Measurements from ENCODE around the gene ZMYND8. TPM values are rescaled to one million over a fixed set of nuclear protein-coding genes. Genes with fewer than 3 reads are reported as not detected.

ZMYND8 gene
- total RNA-seq, 4 donors from 2014 or later = 44.6 to 78.6 (median 65.8) TPM

DNA sequence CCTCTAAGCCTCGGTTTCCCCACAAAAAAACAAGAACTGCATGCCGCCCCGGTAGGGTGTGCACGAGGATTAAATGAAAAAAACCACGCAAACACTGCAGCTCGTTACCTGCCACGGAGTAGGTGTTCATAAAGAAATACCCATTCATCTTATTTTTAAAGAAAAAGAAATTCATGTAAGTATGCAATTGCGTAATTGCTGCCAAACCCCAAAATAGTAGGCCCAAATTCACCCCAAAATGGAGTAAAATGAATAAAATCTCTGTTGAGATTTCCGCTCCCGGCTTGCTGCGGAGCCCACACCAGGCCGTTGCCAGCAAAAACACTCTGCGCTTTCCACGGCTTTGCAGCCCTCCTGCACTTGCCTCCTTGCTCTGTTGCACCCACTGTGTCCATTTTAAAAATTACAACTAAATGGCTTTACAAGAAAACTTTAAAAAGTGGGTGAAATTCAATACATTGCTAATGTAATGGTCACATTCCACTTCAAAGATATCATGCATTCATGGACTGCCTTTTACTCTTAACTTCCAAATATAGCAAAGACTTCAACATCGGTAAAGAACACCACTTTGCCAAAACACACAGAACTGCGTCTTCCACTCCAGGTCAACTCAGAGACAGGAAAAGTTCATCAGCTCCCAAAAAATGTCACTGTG is 125.0 kb downstream of the ZMYND8 start:
- 69% methylated on average over 16 of the region's 16 CpGs for WGBS
- no peak for DNase-seq (ENCODE audit: extremely low spot score)
- intact Hi-C loops (cut with DNase I) = no loop called here
- H3K4me1 ChIP-seq = peaks cover 12 to 20% (median 15%) of the 10 kb centered on the region in 4 donors
- no peak for TF ChIP-seq POLR2AphosphoS5 (IDR thresholded peaks at IDR 0.05)
- TF ChIP-seq, protein P1, sequence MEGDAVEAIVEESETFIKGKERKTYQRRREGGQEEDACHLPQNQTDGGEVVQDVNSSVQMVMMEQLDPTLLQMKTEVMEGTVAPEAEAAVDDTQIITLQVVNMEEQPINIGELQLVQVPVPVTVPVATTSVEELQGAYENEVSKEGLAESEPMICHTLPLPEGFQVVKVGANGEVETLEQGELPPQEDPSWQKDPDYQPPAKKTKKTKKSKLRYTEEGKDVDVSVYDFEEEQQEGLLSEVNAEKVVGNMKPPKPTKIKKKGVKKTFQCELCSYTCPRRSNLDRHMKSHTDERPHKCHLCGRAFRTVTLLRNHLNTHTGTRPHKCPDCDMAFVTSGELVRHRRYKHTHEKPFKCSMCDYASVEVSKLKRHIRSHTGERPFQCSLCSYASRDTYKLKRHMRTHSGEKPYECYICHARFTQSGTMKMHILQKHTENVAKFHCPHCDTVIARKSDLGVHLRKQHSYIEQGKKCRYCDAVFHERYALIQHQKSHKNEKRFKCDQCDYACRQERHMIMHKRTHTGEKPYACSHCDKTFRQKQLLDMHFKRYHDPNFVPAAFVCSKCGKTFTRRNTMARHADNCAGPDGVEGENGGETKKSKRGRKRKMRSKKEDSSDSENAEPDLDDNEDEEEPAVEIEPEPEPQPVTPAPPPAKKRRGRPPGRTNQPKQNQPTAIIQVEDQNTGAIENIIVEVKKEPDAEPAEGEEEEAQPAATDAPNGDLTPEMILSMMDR (IDR thresholded peaks at IDR 0.05) = no peak
- TF ChIP-seq EP300 (IDR thresholded peaks at IDR 0.05) = no peak
- TF ChIP-seq POLR2A (IDR thresholded peaks at IDR 0.05; ENCODE audit: low read depth) = no peak
- peak overlapping the region in 3 of 4 donors; percentile 6 to 17 (median 14) for H3K27ac ChIP-seq (replicated peaks in 1 of 4)
- no peaks in the 10 kb centered on the region for H3K27me3 ChIP-seq
- H3K36me3 ChIP-seq = peaks cover 67 to 90% (median 80%) of the 10 kb centered on the region in 4 donors
- no peak overlapping the region for H3K4me3 ChIP-seq
- no peaks in the 10 kb centered on the region for H3K9me3 ChIP-seq

DNA sequence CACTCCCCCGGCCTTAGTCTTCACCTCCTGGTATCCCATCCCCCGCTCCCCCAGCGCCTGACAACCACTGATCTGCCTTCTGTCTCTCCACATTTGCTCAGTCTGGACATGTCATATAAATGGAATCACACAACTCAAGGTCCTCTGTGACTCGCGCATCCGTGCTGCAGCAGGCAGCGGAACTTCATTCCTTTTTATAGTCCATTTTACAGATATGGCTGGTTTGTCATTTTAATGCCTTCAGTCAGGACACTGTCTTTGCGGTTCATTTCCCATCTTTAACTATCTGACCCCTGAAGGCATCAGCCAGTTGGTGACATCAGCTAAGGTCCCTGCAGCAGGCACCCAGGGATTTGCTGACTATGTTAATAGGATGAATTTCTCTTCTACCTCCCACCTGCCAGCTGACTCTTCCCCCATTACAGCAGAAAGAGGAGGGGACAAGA is 125.7 kb downstream of the ZMYND8 start:
- Histone ChIP-seq H3K9me3 (no peaks in the 10 kb centered on the region), H3K4me3 (no peak overlapping the region), H3K27ac (replicated peaks in 1 of 4) (peak overlapping the region in 1 of 4 donors; percentile 6), H3K36me3 (peaks cover 67 to 90% (median 80%) of the 10 kb centered on the region in 4 donors), H3K27me3 (no peaks in the 10 kb centered on the region), H3K4me1 (peaks cover 12 to 20% (median 15%) of the 10 kb centered on the region in 4 donors)
- WGBS = 89% methylated on average over 8 of the region's 8 CpGs
- no peak for DNase-seq (ENCODE audit: extremely low spot score)
- intact Hi-C loops (cut with DNase I) = no loop called here
- no peak for TF ChIP-seq EP300 (IDR thresholded peaks at IDR 0.05)
- TF ChIP-seq POLR2A (IDR thresholded peaks at IDR 0.05; ENCODE audit: low read depth) = no peak
- TF ChIP-seq, protein P1 (IDR thresholded peaks at IDR 0.05) = no peak
- TF ChIP-seq POLR2AphosphoS5 (IDR thresholded peaks at IDR 0.05) = no peak

DNA sequence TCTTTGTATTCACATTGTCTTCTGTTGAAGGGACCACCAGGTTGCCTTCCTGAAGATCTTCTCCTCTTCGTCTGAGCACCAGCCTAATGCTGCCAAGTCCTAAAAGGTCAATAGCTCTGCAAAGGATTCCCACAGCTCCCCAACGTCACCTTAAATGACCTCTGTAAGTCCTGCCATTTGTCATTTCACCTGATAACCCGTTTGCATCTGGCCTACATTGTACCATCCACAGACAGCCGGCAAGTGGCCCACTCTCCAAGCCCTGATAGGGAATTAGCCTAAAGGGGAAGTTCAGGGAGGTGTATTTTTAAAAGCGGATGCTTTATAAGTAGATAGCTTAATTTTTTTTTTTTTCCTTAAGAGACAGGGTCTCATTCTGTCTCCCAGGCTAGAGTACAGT is 127.8 kb downstream of the ZMYND8 start:
- intact Hi-C loops (cut with DNase I) = no loop called here
- no peaks in the 10 kb centered on the region for H3K9me3 ChIP-seq
- no peak overlapping the region for H3K27ac ChIP-seq (replicated peaks in 1 of 4)
- H3K4me3 ChIP-seq = no peak overlapping the region
- no peaks in the 10 kb centered on the region for H3K27me3 ChIP-seq
- 81% methylated on average over 5 of the region's 5 CpGs for WGBS
- peaks cover 60 to 90% (median 79%) of the 10 kb centered on the region in 4 donors for H3K36me3 ChIP-seq
- DNase-seq (ENCODE audit: extremely low spot score) = no peak
- TF ChIP-seq, protein P1 (IDR thresholded peaks at IDR 0.05) = no peak
- TF ChIP-seq POLR2AphosphoS5 (IDR thresholded peaks at IDR 0.05) (no peak), EP300 (IDR thresholded peaks at IDR 0.05) (no peak), POLR2A (IDR thresholded peaks at IDR 0.05; ENCODE audit: low read depth) (no peak)
- H3K4me1 ChIP-seq = peaks cover 12 to 20% (median 15%) of the 10 kb centered on the region in 4 donors

DNA sequence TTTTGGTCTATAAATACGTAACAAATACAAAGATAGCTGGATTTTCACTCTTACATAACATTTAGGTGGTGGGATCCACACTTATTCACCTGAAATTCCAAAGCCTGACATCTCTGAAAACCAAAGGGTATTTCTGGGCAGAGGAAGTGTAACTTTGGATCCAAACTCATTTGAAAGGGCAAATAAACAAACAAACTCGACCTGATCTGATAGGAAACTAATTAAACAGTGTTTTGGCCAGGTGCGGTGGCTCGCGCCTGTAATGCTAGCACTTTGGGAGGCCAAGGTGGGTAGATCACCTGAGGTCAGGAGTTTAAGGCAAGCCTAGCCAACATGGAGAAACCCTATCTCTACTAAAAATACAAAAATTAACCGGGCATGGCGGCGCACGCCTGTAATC is 128.9 kb downstream of the ZMYND8 start:
- no peaks in the 10 kb centered on the region for H3K9me3 ChIP-seq
- no peak for TF ChIP-seq POLR2A (IDR thresholded peaks at IDR 0.05; ENCODE audit: low read depth)
- TF ChIP-seq POLR2AphosphoS5 (IDR thresholded peaks at IDR 0.05) = no peak
- TF ChIP-seq, protein P1 (IDR thresholded peaks at IDR 0.05) = no peak
- no peak for TF ChIP-seq EP300 (IDR thresholded peaks at IDR 0.05)
- no peaks in the 10 kb centered on the region for H3K27me3 ChIP-seq
- H3K4me1 ChIP-seq = peaks cover 12 to 20% (median 15%) of the 10 kb centered on the region in 4 donors
- intact Hi-C loops (cut with DNase I) = no loop called here
- no peak overlapping the region for H3K27ac ChIP-seq (replicated peaks in 1 of 4)
- H3K4me3 ChIP-seq = no peak overlapping the region
- DNase-seq (ENCODE audit: extremely low spot score) = no peak
- WGBS = 94% methylated on average over 9 of the region's 9 CpGs
- H3K36me3 ChIP-seq = peaks cover 65 to 90% (median 80%) of the 10 kb centered on the region in 4 donors
